Adrenal gland (tissue), 12 donors: ENCODE data around the gene DCX. TPM values are rescaled to one million over a fixed set of nuclear protein-coding genes. Genes with fewer than 3 reads are reported as not detected.

ENCODE experiments used
- DNase-seq, 7 donors: peaks; one replicate each; pipeline ENCODE4 v3.0.0-alpha.2; 2019 to 2020
- H3K27ac ChIP-seq, 5 donors: fragments of 200-600 bp; sonication (generic) in 4 of 5; 1 replicate in 3 of 5; 2 replicates in 2 of 5; pipeline versions ENCODE4 v1.5.1 to v1.8.0; 2016 to 2020; ENCODE audit warnings: mild to moderate bottlenecking in 1 of 5
- H3K27me3 ChIP-seq: fragments of 200-600 bp; 2 replicates; pipeline ENCODE4 v1.8.0; 2021
- H3K36me3 ChIP-seq, 2 donors: fragments of 200-600 bp; replicated peaks in 1 of 2; 1 replicate in 1 of 2; 2 replicates in 1 of 2; pipeline versions ENCODE4 v1.5.1 to v1.8.0; 2018 to 2022
- H3K4me1 ChIP-seq, 2 donors: fragments of 200-600 bp; replicated peaks in 1 of 2; 1 replicate in 1 of 2; 2 replicates in 1 of 2; pipeline versions ENCODE4 v1.5.1 to v1.8.0; 2018 to 2021
- H3K4me3 ChIP-seq, 4 donors: fragments of 200-600 bp; sonication (generic) in 3 of 4; one replicate each; pipeline ENCODE4 v1.5.1; 2016 to 2018
- H3K9me3 ChIP-seq, 3 donors: fragments of 200-600 bp; sonication (generic) in 1 of 3; replicated peaks in 1 of 3; 1 replicate in 2 of 3; 2 replicates in 1 of 3; pipeline versions ENCODE4 v1.5.1 to v1.8.0; 2016 to 2021
- CTCF ChIP-seq, 6 experiments: fragments of 450-650 bp in 4 of 6; fragments of 200-600 bp in 2 of 6; sonication (generic) in 1 of 6; IDR thresholded peaks; 1 replicate in 5 of 6; 2 replicates in 1 of 6; pipeline versions ENCODE4 v1.5.1 to v1.8.0; 2016 to 2021; ENCODE audit warnings: antibody characterized with exemption in 6 of 6, mild to moderate bottlenecking in 2 of 6, moderate library complexity in 1 of 6
- POLR2A ChIP-seq, 2 donors: fragments of 450-650 bp; IDR thresholded peaks; one replicate each; pipeline ENCODE4 v1.6.1; 2017; ENCODE audit warnings: antibody characterized with exemption in 2 of 2, mild to moderate bottlenecking in 2 of 2, moderate library complexity in 1 of 2
- WGBS, 4 donors: extraction: QIAGEN DNeasy Blood & Tissue Kit in 2 of 4; methylation state at CpG; one replicate each; pipeline versions ENCODE4 v1.1.5 to v1.1.7; 2013 to 2017; 5-methylcytosine and 5-hydroxymethylcytosine counted together
- intact Hi-C, 2 donors: fragments of 100-400 bp; cut with DNase I; formaldehyde crosslinking; loops; one replicate each; pipeline versions ENCODE4 v1.14.1 to v1.15.0; 2022 to 2023
- polyA plus RNA-seq, 3 donors: library from polyadenylated mRNA; stranded (reverse); fragments of 200-250 nt in 2 of 3; fragments of 350-450 nt in 1 of 3; fragmentation: Illumina TruSeq in 1 of 3; extraction: RNeasy Lipid Tissue Mini Kit (QIAGEN cat#74804) in 1 of 3; gene quantifications; one replicate each; pipeline ENCODE4 v1.2.3, GENCODE V29; 2013 to 2014
- total RNA-seq, 9 donors: library from RNA; depleted of rRNA in 4 of 9; stranded (reverse); fragments of >200 nt in 4 of 9; fragments of 120-200 nt in 1 of 9; fragmentation: NEBNext Ultra II Directional in 1 of 9; extraction: Animal tissue kit (Norgen Biotek cat#: 25700) in 1 of 9; gene quantifications; one replicate each; pipeline versions ENCODE4 v1.1.0 to v1.2.4, GENCODE V29; 2013 to 2023
- donor health status: healthy with polysubstance abuse.
- donor health status: Bipolar disorder and iron deficiency.
- donor health status: DM: yes; HTN: yes; CAD: no.
- donor health status: DM: no; HTN: no; CAD: no.
- donor health status: DM: no; HTN: no; CAD: no.
- donor health status: DM: yes; HTN: yes; CAD: no.

DCX gene
- total and polyA plus RNA-seq, 12 donors: 0.04 to 2.9 (median 0.24) TPM; not detected in 5

GRCh38 chrX:111288841-111289240 lies 123.2 kb downstream of the DCX start:
- H3K27me3 ChIP-seq: peaks cover 18% of the 10 kb centered on the region
- H3K27ac ChIP-seq: no peak overlapping the region
- H3K4me1 ChIP-seq: no peaks in the 10 kb centered on the region
- 75 to 82% (median 81%) methylated on average over 3 of the region's 3 CpGs for WGBS, 4 donors
- intact Hi-C loops: no loop called here
- DNase-seq: no peak
- no peaks in the 10 kb centered on the region for H3K9me3 ChIP-seq
- no peak overlapping the region for H3K4me3 ChIP-seq
- no peaks in the 10 kb centered on the region for H3K36me3 ChIP-seq
- TF ChIP-seq POLR2A (IDR thresholded peaks at IDR 0.05) (no peak), CTCF (IDR thresholded peaks at IDR 0.05) (no peak)

- H3K27me3 ChIP-seq: peaks cover 4% of the 10 kb centered on the region
- no peaks in the 10 kb centered on the region for H3K9me3 ChIP-seq
- 40 to 48% (median 41%) methylated on average over 8 of the region's 8 CpGs for WGBS, 4 donors
- no peak overlapping the region for H3K4me3 ChIP-seq
- no peaks in the 10 kb centered on the region for H3K4me1 ChIP-seq
- intact Hi-C loops: no loop called here
- no peak for TF ChIP-seq POLR2A (IDR thresholded peaks at IDR 0.05)
- TF ChIP-seq CTCF (IDR thresholded peaks at IDR 0.05): no peak
- DNase-seq: no peak
- no peak overlapping the region for H3K27ac ChIP-seq
- no peaks in the 10 kb centered on the region for H3K36me3 ChIP-seq
Measured at GRCh38 chrX:111284631-111285293, 127.2 kb downstream of the DCX start.

- H3K27me3 ChIP-seq: no peaks in the 10 kb centered on the region
- WGBS, 4 donors: 66 to 86% (median 80%) methylated on average over 2 of the region's 2 CpGs
- intact Hi-C loops: no loop called here
Measured at GRCh38 chrX:111283446-111283845, 128.5 kb downstream of the DCX start.

GRCh38 chrX:111282991-111283390 lies 129.0 kb downstream of the DCX start:
- no peaks in the 10 kb centered on the region for H3K27me3 ChIP-seq
- no peaks in the 10 kb centered on the region for H3K9me3 ChIP-seq
- intact Hi-C loops: no loop called here
- no peak overlapping the region for H3K4me3 ChIP-seq
- WGBS, 4 donors: 81 to 89% (median 82%) methylated on average over 1 of the region's 1 CpG; no CpG with 5 or more reads in 1 of the 4 donors
- no peaks in the 10 kb centered on the region for H3K4me1 ChIP-seq
- no peak for DNase-seq
- H3K27ac ChIP-seq: no peak overlapping the region
- no peak for TF ChIP-seq CTCF (IDR thresholded peaks at IDR 0.05)
- no peak for TF ChIP-seq POLR2A (IDR thresholded peaks at IDR 0.05)
- H3K36me3 ChIP-seq: no peaks in the 10 kb centered on the region

More at GRCh38 chrX:111283446-111283845, 128.5 kb downstream of the DCX start:
- Histone ChIP-seq H3K4me3 (no peak overlapping the region), H3K4me1 (no peaks in the 10 kb centered on the region), H3K9me3 (no peaks in the 10 kb centered on the region), H3K36me3 (no peaks in the 10 kb centered on the region), H3K27ac (no peak overlapping the region)
- DNase-seq: no peak
- TF ChIP-seq CTCF (IDR thresholded peaks at IDR 0.05): no peak
- no peak for TF ChIP-seq POLR2A (IDR thresholded peaks at IDR 0.05)
